ENCODE measurements around the gene ZKSCAN3.
"Not testable (repeated sequence)": the region's sequence is repeated elsewhere in the genome, so short reads cannot be mapped to it uniquely, and the experiment has no call there.

ZKSCAN3 gene

GRCh38 chr6:28343898-28344677, 5.7 kb upstream of the ZKSCAN3 start:
- DNase-seq (ENCODE audit: low read depth in 3 of 3) = no peak

DNA sequence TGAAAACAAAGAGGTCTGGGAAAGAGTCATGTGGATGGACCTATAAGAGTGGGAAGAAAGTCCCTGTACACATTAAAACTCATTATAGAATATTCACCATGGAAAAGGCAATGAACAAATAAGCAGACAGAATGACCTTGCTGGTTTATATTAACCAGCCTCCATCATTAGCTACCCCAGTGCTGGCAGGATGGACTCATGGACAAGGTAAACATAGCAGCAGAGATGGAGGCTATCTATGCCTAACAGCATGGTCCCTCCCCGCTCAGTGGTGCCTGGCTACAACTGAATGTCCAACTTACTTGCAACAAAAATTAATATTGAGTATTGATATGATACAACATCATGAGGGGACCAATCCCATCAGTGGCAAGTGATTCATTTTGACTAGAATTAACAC, 4.5 kb upstream of the ZKSCAN3 start:
- no peak for DNase-seq (ENCODE audit: low read depth in 3 of 3)

GRCh38 chr6:28347119-28347518, 2.6 kb upstream of the ZKSCAN3 start:
- no peak for DNase-seq (ENCODE audit: low read depth in 3 of 3)

GRCh38 chr6:28349344-28349891, 329 bp upstream of the ZKSCAN3 start:
- DNase-seq (ENCODE audit: low read depth in 3 of 3) = no peak

GRCh38 chr6:28351087-28351486, 1.3 kb downstream of the ZKSCAN3 start:
- DNase-seq (ENCODE audit: low read depth in 3 of 3) = no peak

GRCh38 chr6:28351493-28351925, 1.8 kb downstream of the ZKSCAN3 start:
- no peak for DNase-seq (ENCODE audit: low read depth in 3 of 3)

DNA sequence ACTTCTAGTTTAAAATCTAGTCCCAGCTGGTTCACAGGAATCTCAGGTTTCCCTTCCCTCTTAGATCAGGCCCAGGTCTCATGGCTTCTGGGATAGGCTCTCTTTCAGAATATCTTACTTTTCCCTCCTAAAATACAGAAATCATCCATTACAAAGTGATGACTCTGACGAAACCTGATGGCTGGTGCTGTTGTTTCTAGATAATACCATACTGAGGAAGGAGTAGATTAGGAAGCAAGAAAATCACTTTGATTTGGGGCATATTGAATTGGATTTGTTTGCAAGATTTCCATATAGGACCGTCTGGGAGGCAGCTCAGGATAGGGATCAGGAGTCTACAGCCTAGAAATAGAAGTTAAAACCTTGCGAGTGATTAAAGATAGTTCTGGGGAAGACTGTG, 3.6 kb downstream of the ZKSCAN3 start:
- DNase-seq (ENCODE audit: low read depth in 3 of 3) = no peak

- no peak for DNase-seq (ENCODE audit: low read depth in 3 of 3)
Observed at GRCh38 chr6:28353981-28354676, 4.4 kb downstream of the ZKSCAN3 start.

GRCh38 chr6:28354688-28355554, 5.2 kb downstream of the ZKSCAN3 start:
- DNase-seq (ENCODE audit: low read depth in 3 of 3) = no peak

DNA sequence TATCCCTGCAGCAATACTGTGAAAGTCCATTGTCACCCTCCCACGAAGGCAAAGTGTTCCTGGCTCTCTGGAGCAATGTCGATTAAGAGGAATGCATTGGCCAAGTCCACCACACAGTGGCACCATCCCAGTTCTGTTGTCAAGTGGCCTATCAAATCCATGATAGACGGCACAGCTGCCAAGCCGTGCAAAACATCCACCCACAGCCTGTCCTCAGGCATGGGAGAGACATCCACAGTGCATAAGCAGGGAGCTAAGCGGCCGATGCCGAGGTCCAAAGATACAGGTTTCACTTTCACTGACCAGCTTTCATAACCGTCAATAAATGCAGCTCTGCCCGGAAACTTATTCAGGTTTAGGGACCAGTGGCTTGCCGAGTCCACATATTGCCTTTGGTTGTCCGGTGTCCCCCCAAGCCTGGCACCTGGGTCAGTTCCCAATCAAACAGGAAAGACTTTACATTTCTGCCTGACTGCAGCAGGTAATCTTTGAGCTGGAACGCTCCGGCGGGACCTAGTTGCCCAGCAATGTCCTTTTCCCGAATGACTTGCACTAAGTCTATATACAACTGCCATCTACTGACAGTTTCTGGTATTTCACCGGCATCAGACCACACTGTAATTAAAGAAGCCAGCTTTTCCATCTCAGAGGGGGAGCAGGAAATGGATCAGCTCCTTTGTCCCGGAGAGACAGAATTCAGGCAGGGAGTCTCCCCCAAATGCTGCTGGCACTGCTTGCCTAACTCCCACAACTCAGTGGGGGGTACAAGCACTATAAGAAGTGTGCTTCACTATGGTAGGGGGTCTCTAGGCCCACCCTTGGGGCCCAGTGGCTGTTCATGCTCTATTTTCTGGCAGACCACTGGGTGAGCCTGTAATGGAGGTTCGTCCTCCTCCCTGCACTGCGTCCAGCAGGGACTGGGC, 6.3 kb downstream of the ZKSCAN3 start:
- peak in 1 of 3 experiments; percentile 44 for DNase-seq (ENCODE audit: low read depth in 3 of 3)

DNA sequence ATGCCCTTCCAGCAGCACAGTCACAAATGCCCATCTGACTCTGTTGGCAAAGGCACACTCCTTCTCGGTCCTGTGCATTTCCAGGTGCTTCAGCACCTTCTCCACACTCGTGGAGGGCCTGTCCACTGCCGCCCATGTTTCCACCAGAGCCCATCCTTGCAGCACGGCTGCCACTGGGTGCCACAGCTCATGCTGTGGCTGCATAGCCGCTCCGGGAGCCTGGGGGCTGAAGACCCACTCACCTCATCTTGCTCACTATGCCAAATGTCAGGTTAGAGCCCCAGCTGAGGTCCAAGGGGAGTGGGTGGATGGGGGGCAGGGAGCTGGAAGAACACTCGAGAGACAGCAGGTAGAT, 6.9 kb downstream of the ZKSCAN3 start:
- DNase-seq (ENCODE audit: low read depth in 3 of 3) = no peak

GRCh38 chr6:28357036-28357435, 7.3 kb downstream of the ZKSCAN3 start:
- no peak for DNase-seq (ENCODE audit: low read depth in 3 of 3)

DNA sequence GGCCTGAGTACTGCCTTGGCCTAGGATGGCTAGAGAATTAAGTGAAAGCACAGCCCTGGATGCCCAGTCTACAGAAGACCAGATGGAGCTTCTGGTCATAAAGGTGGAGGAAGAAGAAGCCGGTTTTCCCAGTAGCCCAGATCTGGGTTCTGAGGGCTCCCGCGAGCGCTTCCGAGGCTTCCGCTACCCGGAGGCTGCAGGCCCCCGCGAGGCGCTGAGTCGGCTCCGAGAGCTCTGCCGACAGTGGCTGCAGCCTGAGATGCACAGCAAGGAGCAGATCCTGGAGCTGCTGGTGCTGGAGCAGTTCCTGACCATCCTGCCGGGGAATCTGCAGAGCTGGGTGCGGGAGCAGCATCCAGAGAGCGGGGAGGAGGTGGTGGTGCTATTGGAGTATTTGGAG, 9.8 kb downstream of the ZKSCAN3 start:
- not testable (repeated sequence) for DNase-seq (ENCODE audit: low read depth in 3 of 3)

DNA sequence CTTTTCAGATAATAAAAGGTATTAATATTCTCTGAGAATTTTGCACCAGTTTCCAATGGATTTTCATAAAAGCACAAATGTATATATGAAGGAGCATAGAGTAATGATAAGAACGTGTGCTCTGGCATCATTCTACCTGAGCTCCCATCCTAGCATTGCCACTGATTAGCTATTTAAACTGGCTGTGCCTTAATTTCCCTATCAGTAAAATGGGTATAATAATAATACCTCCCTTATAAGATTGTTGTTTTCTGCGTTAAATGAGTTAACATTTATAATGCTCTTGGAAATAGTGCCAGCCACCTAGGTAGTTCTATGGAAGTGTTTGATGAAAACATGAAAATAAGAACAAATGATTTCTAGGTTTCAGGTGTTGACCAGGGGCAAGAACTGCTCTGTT, 11.2 kb downstream of the ZKSCAN3 start:
- no peak for DNase-seq (ENCODE audit: low read depth in 3 of 3)

GRCh38 chr6:28365590-28365989, 15.8 kb downstream of the ZKSCAN3 start:
- DNase-seq (ENCODE audit: low read depth in 3 of 3) = not testable (repeated sequence)

- no peak for DNase-seq (ENCODE audit: low read depth in 3 of 3)
Observed at GRCh38 chr6:28368522-28368921, 18.8 kb downstream of the ZKSCAN3 start.

- DNase-seq (ENCODE audit: low read depth in 3 of 3) = no peak
Observed at GRCh38 chr6:28369463-28369862, 19.7 kb downstream of the ZKSCAN3 start.

GRCh38 chr6:28370440-28370839, 20.7 kb downstream of the ZKSCAN3 start:
- DNase-seq (ENCODE audit: low read depth in 3 of 3) = no peak

GRCh38 chr6:28371280-28371679, 21.5 kb downstream of the ZKSCAN3 start:
- DNase-seq (ENCODE audit: low read depth in 3 of 3) = no peak

DNA sequence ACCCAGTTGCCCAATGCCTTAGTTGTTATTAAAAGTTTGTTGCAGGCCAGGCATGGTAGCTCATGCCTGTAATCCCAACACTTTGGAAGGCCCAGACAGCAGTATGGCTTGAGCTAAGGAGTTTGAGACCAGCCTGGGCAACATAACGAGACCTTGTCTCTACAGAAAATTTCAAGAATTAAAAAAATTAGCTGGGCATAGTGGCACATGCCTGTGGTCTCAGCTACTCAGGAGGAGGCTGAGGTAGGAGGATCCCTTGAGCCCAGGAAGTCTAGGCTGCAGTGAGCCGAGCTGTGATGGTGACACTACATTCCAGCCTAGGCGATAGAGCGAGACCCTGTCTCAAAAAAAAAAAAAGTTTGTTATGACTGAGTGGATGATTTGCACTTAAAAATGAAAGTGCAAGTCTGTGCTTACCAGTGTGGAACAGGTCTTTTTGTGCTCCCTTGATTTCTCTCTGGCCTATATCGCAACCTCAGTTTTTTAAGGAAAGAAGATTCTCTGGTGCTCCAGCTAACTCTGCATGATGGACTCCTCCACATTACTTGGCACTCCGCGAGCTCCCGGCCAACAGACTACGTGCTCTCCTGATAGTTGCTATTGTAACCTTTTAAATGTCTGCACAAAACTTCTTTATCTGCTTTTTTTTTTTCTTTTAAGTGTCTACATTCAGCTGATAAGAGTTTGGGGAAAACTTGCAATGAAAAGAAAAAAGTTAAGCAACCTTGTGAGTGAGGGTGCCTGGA, 22.1 kb downstream of the ZKSCAN3 start:
- DNase-seq (ENCODE audit: low read depth in 3 of 3) = no peak
